Loucy (cell line): ENCODE data around the gene ANKRD27.
"Not testable (repeated sequence)": the region's sequence is repeated elsewhere in the genome, so short reads cannot be mapped to it uniquely, and the experiment has no call there.

ENCODE experiments used
- EZH2phosphoT487 ChIP-seq: fragments of 200-600 bp; IDR thresholded peaks from 2 replicates; pipeline ENCODE4 v1.6.1; 2018; ENCODE audit warnings: antibody characterized with exemption, mild to moderate bottlenecking, moderate library complexity, borderline replicate concordance
- TF ChIP-seq, protein P1 (sequence below): fragments of 200-600 bp; sonication (generic); conservative IDR thresholded peaks from 2 replicates; pipeline ENCODE4 v1.5.1; 2014; ENCODE audit warnings: mild to moderate bottlenecking, antibody characterized with exemption, low read length

DNA sequence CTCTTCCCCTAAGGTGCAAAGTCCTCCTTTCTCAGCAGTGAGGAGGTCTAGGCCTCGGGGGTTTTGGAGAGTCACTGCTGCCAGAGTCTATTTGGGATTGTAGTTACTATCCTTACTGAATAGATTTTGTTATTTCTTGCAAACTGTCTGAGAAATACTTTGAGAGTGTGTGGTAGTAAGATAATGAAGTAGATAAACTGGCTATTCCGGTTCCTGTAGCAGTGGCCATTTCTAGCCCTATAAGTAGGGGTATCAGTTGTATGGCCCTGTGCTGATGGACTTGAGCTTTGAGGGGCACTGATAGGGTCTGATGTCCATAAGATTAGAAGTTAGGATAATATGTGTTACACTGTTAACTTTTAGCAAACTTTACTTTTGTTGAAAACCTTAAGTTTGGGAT is 19.3 kb upstream of the ANKRD27 start:
- TF ChIP-seq, protein P1, sequence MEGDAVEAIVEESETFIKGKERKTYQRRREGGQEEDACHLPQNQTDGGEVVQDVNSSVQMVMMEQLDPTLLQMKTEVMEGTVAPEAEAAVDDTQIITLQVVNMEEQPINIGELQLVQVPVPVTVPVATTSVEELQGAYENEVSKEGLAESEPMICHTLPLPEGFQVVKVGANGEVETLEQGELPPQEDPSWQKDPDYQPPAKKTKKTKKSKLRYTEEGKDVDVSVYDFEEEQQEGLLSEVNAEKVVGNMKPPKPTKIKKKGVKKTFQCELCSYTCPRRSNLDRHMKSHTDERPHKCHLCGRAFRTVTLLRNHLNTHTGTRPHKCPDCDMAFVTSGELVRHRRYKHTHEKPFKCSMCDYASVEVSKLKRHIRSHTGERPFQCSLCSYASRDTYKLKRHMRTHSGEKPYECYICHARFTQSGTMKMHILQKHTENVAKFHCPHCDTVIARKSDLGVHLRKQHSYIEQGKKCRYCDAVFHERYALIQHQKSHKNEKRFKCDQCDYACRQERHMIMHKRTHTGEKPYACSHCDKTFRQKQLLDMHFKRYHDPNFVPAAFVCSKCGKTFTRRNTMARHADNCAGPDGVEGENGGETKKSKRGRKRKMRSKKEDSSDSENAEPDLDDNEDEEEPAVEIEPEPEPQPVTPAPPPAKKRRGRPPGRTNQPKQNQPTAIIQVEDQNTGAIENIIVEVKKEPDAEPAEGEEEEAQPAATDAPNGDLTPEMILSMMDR = not testable (repeated sequence)
- TF ChIP-seq EZH2phosphoT487 = not testable (repeated sequence)
